Measurements from ENCODE around the gene KCNQ1.

Gene KCNQ1

GRCh38 chr11:2425506-2425905 lies 19.3 kb upstream of the KCNQ1 start:
- DNase-seq: no peak

DNA sequence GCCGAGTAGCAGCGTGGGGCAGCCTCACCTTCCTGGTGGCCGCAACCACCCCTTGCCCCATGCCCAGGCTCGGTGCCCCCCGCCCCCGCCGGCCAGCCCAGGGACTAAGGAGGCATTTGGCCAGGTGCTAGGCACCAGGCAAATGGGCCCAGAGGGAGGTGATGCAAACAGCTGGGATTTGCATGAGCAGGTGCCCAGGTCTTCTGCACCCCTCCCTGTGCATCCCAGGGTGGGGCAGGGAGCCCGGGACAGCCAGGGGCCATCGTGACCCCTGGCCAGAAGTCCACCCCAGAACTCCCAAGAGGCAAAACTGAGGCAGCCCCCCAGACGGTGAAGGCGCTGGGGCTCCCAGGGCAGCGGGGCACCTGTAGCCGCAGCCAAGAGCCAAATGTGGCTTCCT lies 18.6 kb upstream of the KCNQ1 start:
- DNase-seq: no peak

DNA sequence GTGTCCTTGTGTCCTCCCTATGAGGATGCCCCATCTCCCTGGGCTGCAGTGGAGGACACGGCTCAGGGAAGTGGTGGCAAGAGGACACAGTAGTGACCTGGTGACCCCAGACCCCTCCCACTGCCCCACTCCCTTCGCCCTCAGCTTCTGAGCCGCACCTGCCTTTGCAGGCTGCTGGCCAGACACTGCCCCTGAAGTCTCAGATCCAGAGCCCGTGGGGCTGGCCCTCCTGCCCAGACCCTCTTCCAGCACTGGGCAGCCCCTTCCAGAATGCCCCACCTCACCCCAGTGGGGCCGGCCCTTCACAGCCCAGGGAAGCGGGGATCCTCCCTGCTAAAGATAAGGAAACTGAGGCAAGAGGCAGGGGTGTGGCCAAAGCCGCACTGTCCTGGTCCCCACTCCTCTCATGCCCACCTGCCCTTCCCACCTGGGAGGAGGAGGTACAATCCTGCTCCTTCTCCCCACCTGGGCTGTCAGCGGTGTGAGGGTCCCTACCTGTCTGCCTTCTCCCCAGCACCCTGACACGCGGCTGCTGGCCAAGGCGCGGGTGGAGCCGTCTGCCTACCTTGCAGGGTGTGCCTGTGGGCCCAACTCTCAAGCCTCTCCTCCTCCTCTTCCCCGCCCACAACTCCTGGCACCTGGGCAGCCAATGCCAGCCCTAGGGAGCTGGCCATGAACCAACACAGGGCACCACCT lies 17.8 kb upstream of the KCNQ1 start:
- DNase-seq: no peak

DNA sequence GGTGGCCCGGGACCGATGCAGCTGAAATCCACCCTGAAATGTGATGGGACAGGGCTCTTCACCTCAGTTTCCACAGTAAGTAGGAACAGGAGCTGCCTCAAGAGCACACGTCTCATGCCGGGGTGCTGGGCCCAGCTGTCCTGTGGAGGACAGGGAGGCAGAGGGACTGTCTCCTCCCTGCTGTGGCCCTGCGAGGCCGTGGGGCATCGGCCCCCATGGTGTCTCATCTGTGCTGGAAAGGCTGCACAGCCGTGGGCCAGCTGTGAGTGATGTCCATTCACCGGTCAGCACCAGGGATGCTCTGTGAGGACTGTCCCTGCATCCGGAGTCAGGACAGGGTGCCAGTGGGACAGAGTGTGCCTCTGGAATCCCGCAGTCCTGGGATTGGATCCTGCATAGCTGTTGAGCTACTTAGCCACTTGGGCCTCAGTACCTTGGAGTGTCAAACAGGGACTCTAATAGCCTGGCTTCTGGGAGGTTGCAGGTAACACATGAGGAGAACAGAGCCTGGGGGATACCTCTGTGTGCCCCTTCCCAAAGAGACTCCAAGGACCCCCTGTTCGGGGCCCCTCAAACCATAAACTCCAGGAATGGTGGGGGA lies 17.0 kb upstream of the KCNQ1 start:
- no peak for DNase-seq

DNA sequence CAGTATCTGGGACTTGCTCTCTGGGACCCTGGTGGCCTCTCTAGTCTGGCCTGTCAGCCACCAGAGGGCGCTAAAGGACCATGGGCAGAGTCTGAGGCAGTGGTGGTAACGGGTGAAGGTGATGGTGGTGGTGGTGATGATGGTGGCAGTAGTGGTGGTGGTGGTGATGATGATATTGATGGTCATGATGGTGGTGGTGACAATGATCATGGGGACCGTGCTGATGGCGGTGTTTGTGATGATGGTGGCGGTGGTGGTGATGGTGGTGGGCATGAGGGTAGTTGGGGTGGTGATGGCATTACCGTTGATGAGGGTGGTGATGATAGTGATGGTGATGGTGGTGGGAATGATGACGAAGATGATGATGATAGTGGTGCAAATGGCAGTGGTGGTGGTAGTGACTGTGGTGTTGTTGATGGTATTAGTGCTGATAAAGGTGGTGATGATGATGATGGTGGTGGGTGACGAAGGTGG lies 16.4 kb upstream of the KCNQ1 start:
- peak; percentile 90 for DNase-seq

- DNase-seq: no peak
Observed at GRCh38 chr11:2431395-2431794, 13.4 kb upstream of the KCNQ1 start.

DNA sequence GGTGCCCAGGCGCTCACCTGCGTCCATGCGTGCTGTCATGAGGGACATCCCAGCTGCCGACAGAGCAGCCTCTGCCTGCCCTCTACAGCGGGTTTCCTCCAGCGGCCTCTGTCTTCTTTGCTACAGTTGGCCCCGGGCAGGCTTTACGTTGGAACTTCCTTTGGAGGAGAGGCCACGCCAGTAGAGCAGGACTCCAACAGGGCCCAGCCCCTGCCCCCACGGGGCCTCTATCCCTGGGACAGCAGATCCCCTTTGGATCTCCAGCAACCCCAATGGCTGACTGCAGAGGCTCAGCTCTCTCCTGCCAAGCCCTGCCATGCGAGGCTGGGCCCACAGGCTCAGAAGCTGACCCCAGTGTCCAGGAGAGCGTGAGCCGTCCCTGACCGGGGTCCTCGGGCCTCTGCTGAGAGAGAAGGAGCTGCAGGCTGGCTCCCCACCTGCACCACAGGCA lies 12.6 kb upstream of the KCNQ1 start:
- no peak for DNase-seq

DNA sequence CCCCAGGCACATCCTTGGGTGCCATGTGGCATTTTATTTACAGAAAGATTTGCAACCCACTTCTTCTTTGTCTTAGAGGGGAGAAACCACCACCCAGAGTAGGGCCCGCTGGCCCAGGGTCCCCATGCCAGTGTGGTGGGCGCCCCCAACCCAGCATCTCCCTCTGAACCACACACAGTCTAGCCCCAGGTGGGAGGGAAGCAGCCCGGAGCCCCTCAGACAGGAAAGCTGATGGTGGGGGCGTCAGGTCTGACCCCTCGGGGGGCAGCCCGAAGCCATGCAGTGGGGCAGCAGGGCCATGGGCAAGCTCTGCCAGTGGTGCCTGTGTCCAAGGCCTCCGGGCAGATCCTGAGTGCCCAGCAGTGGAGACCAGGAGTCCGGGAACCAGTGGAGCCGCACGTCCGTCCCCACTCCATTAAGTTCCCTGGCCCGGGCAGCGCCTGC lies 12.2 kb upstream of the KCNQ1 start:
- DNase-seq: no peak

- no peak for DNase-seq
Observed at GRCh38 chr11:2433106-2433925, 11.5 kb upstream of the KCNQ1 start.

- no peak for DNase-seq
Observed at GRCh38 chr11:2434008-2434407, 10.8 kb upstream of the KCNQ1 start.

DNA sequence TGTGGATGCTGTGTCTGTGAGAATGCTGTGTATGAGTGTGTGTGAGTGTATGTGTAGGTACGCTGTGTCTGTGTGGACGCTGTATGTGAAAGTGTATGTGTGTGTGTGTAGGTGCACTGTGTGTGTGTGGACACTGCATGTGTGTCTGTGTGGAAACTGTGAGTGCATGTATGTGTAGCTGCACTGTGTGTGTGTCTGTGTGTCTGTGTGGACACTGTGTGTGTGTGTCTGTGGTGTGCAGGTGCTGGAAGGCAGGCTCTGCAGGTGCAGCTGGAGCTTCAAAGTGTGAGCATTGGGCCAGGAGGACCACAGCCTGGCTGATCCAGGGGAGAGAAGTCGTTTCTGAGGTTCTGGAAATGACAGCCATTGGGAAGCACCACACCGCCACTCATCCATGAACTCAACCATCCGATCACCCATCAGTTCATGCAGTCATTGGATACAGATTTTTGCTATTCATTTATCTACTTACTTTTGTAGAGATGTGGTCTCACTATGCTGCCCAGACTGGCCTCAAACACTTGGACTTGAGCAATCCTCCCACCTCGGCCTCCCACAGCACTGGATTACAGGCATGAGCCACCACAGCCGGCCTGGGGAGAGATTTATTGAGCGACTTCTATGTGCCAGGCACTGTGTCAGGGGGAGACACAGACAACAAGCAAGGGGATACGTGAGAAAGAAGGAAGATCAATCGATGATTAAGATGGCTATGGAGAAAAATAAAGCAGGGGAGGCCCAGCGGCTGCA lies 10.1 kb upstream of the KCNQ1 start:
- DNase-seq: no peak

- no peak for DNase-seq
Observed at GRCh38 chr11:2435288-2436012, 9.4 kb upstream of the KCNQ1 start.

GRCh38 chr11:2436013-2436520 lies 8.7 kb upstream of the KCNQ1 start:
- DNase-seq: no peak

DNA sequence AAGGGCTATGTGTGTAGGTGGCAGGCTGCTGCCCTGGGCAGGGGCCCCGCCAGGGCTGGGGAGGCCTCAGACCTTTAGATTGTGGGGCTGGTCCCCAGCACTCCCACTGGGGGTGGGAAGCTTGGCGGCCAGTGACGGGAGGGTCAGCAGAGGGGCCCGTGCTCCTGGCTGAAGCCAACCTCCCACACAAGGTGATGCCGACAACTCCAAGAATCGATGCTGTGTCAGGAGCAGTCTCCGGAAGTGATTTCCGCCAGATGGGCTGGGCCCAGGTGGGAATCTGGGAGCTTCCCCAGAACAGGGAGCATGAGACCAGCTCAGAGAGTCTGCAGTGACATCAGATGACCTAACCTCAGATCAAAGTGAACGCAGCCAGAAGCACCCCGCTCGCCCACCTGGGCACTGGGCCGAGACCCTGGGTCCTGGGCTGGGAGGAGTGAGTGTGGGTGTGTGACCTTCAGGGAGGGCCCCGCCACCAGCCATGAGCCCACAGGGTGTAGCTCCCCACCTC lies 8.2 kb upstream of the KCNQ1 start:
- no peak for DNase-seq

GRCh38 chr11:2437516-2437915 lies 7.3 kb upstream of the KCNQ1 start:
- DNase-seq: no peak

GRCh38 chr11:2439820-2440219 lies 5.0 kb upstream of the KCNQ1 start:
- no peak for DNase-seq

- DNase-seq: no peak
Observed at GRCh38 chr11:2440646-2441045, 4.2 kb upstream of the KCNQ1 start.

- DNase-seq: no peak
Observed at GRCh38 chr11:2441171-2441570, 3.6 kb upstream of the KCNQ1 start.

DNA sequence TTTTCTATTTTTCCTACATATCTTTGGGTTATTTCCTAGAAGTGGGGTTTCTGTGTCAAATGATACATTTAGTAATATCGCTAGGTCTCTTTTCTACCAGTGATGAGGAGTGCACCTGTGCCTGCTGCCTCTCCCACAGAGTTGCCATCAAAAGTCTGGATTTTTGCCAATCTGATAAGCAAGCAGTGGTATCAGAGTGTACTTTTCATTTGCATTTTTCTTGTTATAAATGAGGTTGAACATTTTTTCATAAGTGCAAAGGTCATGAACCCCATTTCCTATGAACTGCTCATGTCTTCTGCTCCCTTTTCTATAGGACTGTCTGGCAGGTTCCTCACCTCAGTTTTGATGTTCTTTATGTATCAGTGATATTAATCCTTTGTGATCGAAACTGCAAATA lies 2.2 kb upstream of the KCNQ1 start:
- no peak for DNase-seq

DNA sequence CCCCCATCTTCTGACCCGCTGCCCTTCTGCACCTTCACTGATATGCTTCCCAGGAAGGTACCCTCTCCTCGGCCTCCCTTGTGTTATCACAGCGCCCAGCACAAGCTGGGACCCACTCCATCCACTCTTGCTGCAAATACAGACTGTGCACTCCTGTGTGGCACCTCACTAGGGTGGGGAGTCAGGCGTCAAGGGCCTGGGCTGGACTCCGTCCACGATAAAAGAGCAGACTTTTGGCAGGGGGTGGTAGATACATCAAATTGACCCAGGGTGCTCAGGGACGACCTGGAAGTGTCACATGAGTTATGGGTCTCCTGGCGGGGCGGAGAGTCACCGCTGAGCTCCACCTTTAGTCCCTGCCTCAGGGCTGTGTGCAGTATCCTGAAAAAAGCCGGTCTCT lies 1.4 kb upstream of the KCNQ1 start:
- no peak for DNase-seq

DNA sequence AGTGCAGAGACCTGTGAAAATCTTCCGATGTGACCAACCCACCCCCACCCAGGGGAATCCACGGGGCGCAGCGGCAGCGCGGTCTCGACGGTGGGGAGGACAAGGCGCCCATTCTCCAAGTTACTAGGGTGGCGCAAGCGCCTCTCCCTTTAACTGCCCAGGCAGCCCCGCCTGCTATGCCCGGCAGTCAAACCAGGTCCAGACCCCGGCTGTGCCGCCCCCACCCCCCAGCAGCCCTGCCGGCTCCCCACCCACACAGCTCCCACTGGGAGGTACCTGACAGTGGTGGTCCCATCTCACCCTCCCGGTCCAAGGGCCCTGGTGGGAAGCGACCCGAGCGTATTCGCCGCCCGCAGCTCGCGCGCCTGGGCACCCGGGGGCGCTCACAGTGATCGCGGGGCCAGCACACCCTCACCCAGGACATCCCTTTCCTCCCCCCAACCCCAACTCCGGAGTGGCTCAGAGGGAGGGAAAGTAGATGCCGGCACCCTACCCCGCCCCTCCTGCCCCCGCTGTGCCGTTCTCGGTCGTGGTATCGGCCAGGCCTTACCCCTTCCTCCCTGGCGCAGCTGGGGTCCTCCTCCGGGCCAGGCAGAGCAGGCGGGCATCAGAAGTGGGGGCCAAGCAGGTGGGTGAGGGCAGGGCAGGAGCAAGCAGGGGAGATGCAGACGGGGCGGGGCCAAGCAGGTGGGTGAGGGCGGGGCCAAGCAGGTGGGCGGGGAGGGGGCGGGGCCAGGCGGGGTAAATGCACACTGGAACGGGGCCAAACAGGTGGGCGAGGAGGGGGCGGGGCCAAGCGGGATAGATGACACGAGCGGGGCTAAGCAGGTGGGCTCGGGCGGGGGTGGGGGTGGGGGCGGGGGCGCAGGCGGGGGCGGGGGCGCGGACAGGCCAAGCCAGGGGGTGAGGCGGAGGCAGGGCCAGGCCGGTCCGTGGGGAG lies 657 bp upstream of the KCNQ1 start, which contains the start of gene TRPM5:
TRPM5 (minus strand) TSS at position 634 of the 940 bp plus-strand sequence. CDS start 21,478 bp downstream, outside the sequence.
- peak; percentile 83 for DNase-seq

Data from stimulated activated CD4-positive, alpha-beta T cell treated with anti-CD3 and anti-CD28 coated beads, Interleukin-15, amount 100 ng/mL, for 24 hours (primary cell).